ENCODE results near the gene CHAC2.

DNA sequence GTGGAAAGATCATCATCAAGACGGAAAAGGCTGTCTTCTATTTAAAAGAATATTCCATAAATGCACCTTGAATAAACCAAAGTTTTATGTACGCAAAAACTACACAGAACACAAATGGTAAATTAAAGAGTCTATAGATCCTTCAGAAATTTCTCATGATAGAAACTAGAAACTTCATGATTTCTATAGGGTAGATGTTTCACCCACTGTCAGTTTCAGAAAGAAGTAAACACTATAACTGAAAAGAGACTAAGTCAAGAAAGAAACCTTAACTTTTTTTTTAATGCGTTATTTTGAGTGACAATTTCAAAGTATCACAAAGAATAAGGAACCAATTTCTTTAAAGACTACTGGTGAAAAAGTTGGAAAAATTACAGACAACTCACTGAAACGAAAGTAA is 41.9 kb upstream of the CHAC2 start:
- TF ChIP-seq TAF1 (IDR thresholded peaks at IDR 0.05; ENCODE audit: low read depth, low read length) (no peak), POLR2AphosphoS5 (IDR thresholded peaks at IDR 0.05; ENCODE audit: low read depth, low read length) (no peak), POLR2A (IDR thresholded peaks at IDR 0.05; ENCODE audit: low read depth, low read length) (no peak), SPI1 (IDR thresholded peaks at IDR 0.05; ENCODE audit: low read depth, low read length) (no peak)
